HG02981 (cell line): Measurements from ENCODE around the gene CARD11.
"Not testable (repeated sequence)": the region's sequence is repeated elsewhere in the genome, so short reads cannot be mapped to it uniquely, and the experiment has no call there.

Experiments used
- ATAC-seq: cut with Tn5 transposase; IDR thresholded peaks from one replicate; pipeline ENCODE4 v1.9.1; 2021; ENCODE audit warnings: mild to moderate bottlenecking, moderate library complexity; ENCODE audit not compliant: unreplicated experiment

CARD11 gene

GRCh38 chr7:2928613-2929311 lies 114.9 kb downstream of the CARD11 start:
- ATAC-seq = no peak

- ATAC-seq = no peak
These were observed 115.4 kb downstream of the CARD11 start for GRCh38 chr7:2928256-2928612.

GRCh38 chr7:2927592-2927991 lies 116.1 kb downstream of the CARD11 start:
- no peak for ATAC-seq

- ATAC-seq = no peak
These were observed 116.7 kb downstream of the CARD11 start for GRCh38 chr7:2926896-2927405.

- no peak for ATAC-seq
These were observed 117.4 kb downstream of the CARD11 start for GRCh38 chr7:2926120-2926895.

GRCh38 chr7:2924866-2925840 lies 118.5 kb downstream of the CARD11 start:
- ATAC-seq = no peak

- no peak for ATAC-seq
These were observed 119.6 kb downstream of the CARD11 start for GRCh38 chr7:2923886-2924574.

- no peak for ATAC-seq
These were observed 120.3 kb downstream of the CARD11 start for GRCh38 chr7:2923291-2923781.

GRCh38 chr7:2922866-2923265 lies 120.8 kb downstream of the CARD11 start:
- no peak for ATAC-seq

GRCh38 chr7:2922348-2922691 lies 121.3 kb downstream of the CARD11 start:
- no peak for ATAC-seq

GRCh38 chr7:2921653-2922347 lies 121.9 kb downstream of the CARD11 start:
- ATAC-seq = no peak

- no peak for ATAC-seq
These were observed 122.6 kb downstream of the CARD11 start for GRCh38 chr7:2920956-2921652.

GRCh38 chr7:2920480-2920879 lies 123.2 kb downstream of the CARD11 start:
- ATAC-seq = not testable (repeated sequence)

GRCh38 chr7:2920041-2920440 lies 123.6 kb downstream of the CARD11 start:
- ATAC-seq = no peak

GRCh38 chr7:2919256-2919655 lies 124.4 kb downstream of the CARD11 start:
- ATAC-seq = no peak

- ATAC-seq = no peak
These were observed 125.3 kb downstream of the CARD11 start for GRCh38 chr7:2918406-2918805.

- ATAC-seq = no peak
These were observed 128.6 kb downstream of the CARD11 start for GRCh38 chr7:2915023-2915422.

- no peak for ATAC-seq
These were observed 129.8 kb downstream of the CARD11 start for GRCh38 chr7:2913760-2914387.
